Uterine smooth muscle cell (primary cell): ENCODE data around the gene TESK1. TPM values are rescaled to one million over a fixed set of nuclear protein-coding genes. Genes with fewer than 3 reads are reported as not detected.

Experiments used
- total RNA-seq: library from RNA; depleted of rRNA; stranded (reverse); fragments of >200 nt; gene quantifications from 2 replicates; pipeline ENCODE4 v1.2.3, GENCODE V29; 2014

TESK1 gene, protein sequence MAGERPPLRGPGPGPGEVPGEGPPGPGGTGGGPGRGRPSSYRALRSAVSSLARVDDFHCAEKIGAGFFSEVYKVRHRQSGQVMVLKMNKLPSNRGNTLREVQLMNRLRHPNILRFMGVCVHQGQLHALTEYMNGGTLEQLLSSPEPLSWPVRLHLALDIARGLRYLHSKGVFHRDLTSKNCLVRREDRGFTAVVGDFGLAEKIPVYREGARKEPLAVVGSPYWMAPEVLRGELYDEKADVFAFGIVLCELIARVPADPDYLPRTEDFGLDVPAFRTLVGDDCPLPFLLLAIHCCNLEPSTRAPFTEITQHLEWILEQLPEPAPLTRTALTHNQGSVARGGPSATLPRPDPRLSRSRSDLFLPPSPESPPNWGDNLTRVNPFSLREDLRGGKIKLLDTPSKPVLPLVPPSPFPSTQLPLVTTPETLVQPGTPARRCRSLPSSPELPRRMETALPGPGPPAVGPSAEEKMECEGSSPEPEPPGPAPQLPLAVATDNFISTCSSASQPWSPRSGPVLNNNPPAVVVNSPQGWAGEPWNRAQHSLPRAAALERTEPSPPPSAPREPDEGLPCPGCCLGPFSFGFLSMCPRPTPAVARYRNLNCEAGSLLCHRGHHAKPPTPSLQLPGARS
- 10.2 and 13.1 TPM in 2 replicates for total RNA-seq

DNA sequence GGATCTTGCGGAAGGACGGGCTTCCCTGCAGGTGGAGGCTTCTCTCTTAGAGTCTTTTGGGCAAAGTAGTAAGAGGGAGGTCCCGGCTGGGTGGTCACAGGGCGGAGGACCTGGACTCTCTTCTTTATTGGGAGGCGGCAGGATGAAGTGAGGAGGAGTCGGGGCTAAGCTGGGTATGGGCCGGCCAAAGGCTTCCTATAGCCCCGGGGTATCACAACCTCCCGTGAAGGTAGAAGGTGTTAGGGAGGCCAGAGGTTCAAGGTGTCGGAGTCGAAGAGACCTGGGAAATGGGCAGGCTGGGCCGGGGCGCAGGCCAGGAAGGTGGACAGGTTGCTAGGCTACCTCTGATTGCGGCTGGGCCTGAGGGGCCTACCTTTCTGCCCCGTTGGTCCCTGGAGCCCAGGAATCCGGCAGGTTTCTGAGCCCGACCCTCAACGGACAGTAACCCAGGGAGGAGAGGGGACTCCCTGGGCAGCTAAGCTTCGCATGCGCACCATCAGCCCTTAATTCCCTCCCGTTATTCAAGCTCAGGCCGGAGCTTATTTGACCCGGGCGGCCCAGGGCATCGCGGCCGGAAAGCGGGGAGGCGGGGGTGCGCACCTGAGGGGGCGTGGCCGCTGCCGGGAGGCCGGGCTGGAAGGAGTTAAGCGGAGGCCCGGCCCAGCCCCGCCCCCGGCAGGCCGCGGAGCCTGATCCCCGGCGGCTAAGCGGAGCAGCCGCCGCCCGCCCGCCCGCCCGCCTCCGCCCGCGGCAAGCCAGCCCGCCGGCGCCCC is at the start of gene TESK1:
Gene TESK1 (plus strand): TSS at position 685 of the 773 bp plus-strand sequence. CDS start 358 bp downstream, outside the sequence.

DNA sequence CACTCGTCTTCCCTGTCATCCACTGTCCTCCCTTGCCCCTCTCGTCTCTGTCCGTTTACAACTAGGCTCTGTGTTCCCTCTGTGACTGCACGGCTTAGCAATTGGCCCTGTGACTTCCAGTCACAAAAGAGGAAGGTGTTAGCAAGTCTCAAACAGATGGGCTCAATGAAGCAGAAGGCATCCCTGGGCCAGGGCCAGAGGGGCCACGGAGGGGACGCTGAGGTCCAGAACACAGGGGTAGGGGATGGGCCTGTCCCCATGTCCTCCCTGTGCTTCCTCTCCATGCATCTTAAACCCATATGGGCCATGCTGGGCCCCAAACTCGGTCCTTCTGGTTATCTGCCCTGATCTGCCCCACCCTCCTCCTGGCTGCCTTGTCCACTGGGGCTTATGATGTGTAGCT is 13.3 kb downstream of the TESK1 start, which contains the start of gene CD72:
Gene CD72 (minus strand): TSS at position 89 of the 403 bp plus-strand sequence. CDS start 110 bp downstream, outside the sequence.

DNA sequence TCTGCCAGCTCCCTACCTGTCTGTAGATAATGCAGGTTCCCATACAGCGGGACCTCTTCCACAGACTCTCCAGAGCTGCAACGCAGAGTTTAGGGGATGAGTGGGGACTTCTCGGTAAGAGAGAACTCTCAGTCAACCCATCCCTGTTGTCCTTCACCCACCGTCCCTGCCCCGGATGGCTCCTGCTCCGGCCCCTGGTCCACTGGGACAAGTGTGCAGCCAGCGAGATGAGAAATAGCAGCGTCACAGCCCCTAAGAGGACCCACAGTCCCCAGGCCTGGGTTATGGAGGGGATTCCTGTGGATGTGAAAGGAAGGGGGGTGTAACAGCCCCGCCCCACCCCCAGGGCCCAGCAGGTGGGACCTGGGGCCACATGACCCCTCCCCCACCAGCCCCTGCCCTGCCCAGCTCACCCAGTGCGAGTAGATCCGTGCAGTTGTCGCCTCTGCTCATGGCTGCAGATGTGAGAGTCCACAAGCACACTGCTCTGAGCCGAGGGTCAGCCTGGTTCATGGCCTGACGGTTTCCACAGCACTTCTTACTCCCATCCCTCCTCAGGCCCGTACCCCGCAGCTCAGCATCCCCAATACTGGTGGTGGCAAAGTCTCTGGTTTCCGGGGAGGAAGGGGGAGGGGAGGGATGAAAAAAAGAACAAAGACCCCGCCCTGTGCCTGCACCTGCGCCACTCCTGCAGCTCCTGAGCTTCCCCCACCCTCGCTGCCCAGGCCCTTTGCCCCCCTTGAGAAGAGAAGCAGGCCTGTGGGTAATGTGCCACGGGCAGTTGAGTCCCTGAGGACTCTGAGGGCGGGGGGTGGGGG is 45.5 kb downstream of the TESK1 start, which contains the start of gene SIT1:
Gene SIT1 (minus strand): TSS at position 591 of the 818 bp plus-strand sequence. CDS start 78 bp downstream, at position 513.

DNA sequence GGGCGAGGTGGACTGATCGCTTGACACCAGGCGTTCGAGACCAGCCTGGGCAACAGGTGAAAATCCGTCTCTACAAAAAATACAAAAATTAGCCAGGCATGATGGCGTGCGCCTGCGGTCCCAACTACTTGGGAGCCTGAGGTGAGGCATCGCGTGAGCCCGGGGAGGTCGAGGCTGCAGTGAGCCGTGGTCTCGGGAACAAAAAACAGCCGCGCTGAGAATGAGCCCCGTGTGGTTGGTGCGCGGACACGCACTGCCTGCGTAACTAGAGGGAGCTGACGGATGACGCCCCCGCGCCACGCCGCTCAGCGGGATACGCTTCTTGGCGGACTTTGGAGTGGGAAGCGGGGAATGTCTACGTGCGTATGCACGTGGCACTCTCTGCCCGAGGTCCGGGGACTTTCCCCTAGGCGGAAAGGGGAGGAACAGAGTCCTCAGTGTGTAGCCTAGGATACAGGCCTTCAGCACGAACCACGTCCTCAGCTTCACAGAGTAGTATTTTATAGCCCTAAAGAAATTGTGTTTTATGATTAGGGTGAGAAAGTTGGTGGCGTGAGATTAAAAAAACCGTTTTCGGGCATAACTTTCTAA is 52.6 kb downstream of the TESK1 start, which contains the start of gene RMRP:
Gene RMRP (minus strand): TSS at position 474 of the 591 bp plus-strand sequence.

DNA sequence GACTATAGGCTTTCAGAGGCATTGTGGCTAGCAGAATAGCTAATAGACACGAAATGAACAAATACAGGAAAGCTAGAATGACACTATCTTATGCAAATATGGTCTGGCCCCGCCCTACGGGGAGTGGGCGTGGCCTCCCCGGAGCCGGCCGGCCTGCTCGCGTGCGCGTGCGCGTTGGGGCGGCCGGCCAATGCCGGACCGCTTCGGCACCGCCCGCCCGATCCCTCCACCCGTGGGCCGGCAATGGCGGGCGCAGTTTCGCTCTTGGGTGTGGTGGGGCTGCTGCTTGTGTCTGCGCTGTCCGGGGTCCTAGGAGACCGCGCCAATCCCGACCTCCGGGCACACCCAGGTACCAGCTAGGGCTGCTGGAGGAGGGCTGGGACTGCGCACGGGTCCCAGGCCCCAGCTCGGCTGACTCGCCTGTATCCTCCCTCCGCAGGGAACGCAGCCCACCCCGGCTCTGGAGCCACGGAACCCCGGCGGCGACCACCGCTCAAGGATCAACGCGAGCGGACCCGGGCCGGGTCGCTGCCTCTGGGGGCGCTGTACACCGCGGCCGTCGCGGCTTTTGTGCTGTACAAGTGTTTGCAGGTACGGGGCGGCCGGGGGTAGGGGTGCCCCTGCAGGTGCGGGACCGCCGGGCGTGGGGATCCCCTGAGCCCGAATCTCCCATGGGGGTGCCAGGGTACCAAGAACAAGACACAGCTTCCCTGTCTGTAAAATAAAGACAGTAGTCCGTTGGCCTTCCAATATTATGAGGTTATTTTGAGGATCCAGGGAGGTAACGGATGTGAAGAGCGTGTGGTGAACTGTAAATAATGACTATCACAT is 53.3 kb downstream of the TESK1 start, which contains the start of gene CCDC107:
Gene CCDC107 (plus strand): TSS at position 156 of the 831 bp plus-strand sequence. CDS start 88 bp downstream, at position 244.

Other genes starting within 250 kb of the TESK1 start
- 20.3 and 24.7 TPM in 2 replicates for gene RUSC2, start 115.2 kb upstream of the TESK1 start, total RNA-seq
- gene CD72, start 13.2 kb downstream of the TESK1 start, total RNA-seq = 0.87 and 1.2 TPM in 2 replicates
- not detected in 2 replicates for gene SIT1, start 45.7 kb downstream of the TESK1 start, total RNA-seq
- gene RMRP, start 52.8 kb downstream of the TESK1 start, total RNA-seq = 11,544 and 12,668 TPM in 2 replicates
- gene CCDC107, start 53.0 kb downstream of the TESK1 start, total RNA-seq = 23.6 and 24.0 TPM in 2 replicates
- 0.87 and 4.4 TPM in 2 replicates for gene ARHGEF39, start 59.9 kb downstream of the TESK1 start, total RNA-seq
- gene CA9, start 68.7 kb downstream of the TESK1 start, total RNA-seq = 0.44 and 8.6 TPM in 2 replicates
- gene TPM2, start 84.7 kb downstream of the TESK1 start, total RNA-seq = 1,069 and 1,713 TPM in 2 replicates
- 584 and 593 TPM in 2 replicates for gene TLN1, start 126.9 kb downstream of the TESK1 start, total RNA-seq
- 84.7 and 90.6 TPM in 2 replicates for gene CREB3, start 127.4 kb downstream of the TESK1 start, total RNA-seq
- gene GBA2, start 144.0 kb downstream of the TESK1 start, total RNA-seq = 27.0 and 27.5 TPM in 2 replicates
- 11.1 and 12.6 TPM in 2 replicates for gene RGP1, start 144.0 kb downstream of the TESK1 start, total RNA-seq
- gene MSMP, start 149.0 kb downstream of the TESK1 start, total RNA-seq = 0.62 TPM in 1 of 2 replicates, not detected in the other
- 27.6 and 32.1 TPM in 2 replicates for gene NPR2, start 186.3 kb downstream of the TESK1 start, total RNA-seq
- gene SPAG8, start 207.0 kb downstream of the TESK1 start, total RNA-seq = 0.75 and 1.3 TPM in 2 replicates
- gene HINT2, start 209.8 kb downstream of the TESK1 start, total RNA-seq = 18.6 and 25.8 TPM in 2 replicates
- not detected in 2 replicates for gene FAM221B, start 223.5 kb downstream of the TESK1 start, total RNA-seq
- gene TMEM8B, start 224.0 kb downstream of the TESK1 start, total RNA-seq = 2.2 and 4.1 TPM in 2 replicates